IMR-90 (cell line): ENCODE results near the gene PREB. TPM values are rescaled to one million over a fixed set of nuclear protein-coding genes. Genes with fewer than 3 reads are reported as not detected.

Source experiments
- ATAC-seq: fragments of 200-7000 bp; cut with Tn5 transposase; 2 replicates; pipeline ENCODE4 v1.9.1; 2020; ENCODE audit warnings: low read depth, mild to moderate bottlenecking, moderate library complexity
- BruUV-seq: library from RNA; stranded (reverse); fragments of 400-500 nt; replicated peaks from 2 replicates; lab custom pipeline; 2021; lab: Mats Ljungman, UMichigan
- CTCF ChIA-PET: fragments of 300-600 bp; formaldehyde crosslinking; extraction: SDS; loops from one replicate; lab custom pipeline; 2021; ENCODE audit warnings: antibody characterized with exemption; lab: Yijun Ruan, JAX
- POLR2A ChIA-PET: fragments of 300-600 bp; sonication (Branson Sonifier 250); formaldehyde crosslinking; loops from one replicate; lab custom pipeline; 2022; ENCODE audit warnings: antibody characterized with exemption; ENCODE audit not compliant: unreplicated experiment; lab: Charles Lee
- DNase-seq: peaks from one replicate; pipeline ENCODE4 v3.0.0; 2013
- H2AFZ ChIP-seq: replicated peaks from 2 replicates; pipeline ENCODE3; 2013; ENCODE audit warnings: low read length, mild to moderate bottlenecking; ENCODE audit not compliant: poor library complexity
- H2AK5ac ChIP-seq: 2 replicates; pipeline ENCODE4 v1.6.1; 2013; ENCODE audit warnings: low read depth, low read length, inconsistent platforms
- H2AK9ac ChIP-seq: replicated peaks from 2 replicates; pipeline ENCODE3; 2013; ENCODE audit warnings: mild to moderate bottlenecking, low read depth, low read length, moderate library complexity; ENCODE audit not compliant: poor library complexity
- H2BK120ac ChIP-seq: 2 replicates; pipeline ENCODE4 v1.6.1; 2013; ENCODE audit warnings: low read depth, low read length, inconsistent platforms
- H2BK15ac ChIP-seq: 3 replicates; pipeline ENCODE4 v1.6.1; 2013; ENCODE audit warnings: low read depth, low read length, inconsistent platforms
- H2BK20ac ChIP-seq: 2 replicates; pipeline ENCODE4 v1.6.1; 2013; ENCODE audit warnings: low read depth, mild to moderate bottlenecking, inconsistent platforms, low read length, moderate library complexity
- H2BK5ac ChIP-seq: 2 replicates; pipeline ENCODE4 v1.6.1; 2013; ENCODE audit warnings: mild to moderate bottlenecking, low read depth, low read length, inconsistent platforms; ENCODE audit not compliant: poor library complexity, severe bottlenecking
- H3K14ac ChIP-seq: replicated peaks from 2 replicates; pipeline ENCODE4 v1.6.1; 2013; ENCODE audit warnings: low read depth, low read length, inconsistent platforms
- H3K18ac ChIP-seq: 2 replicates; pipeline ENCODE4 v1.6.1; 2013; ENCODE audit warnings: low read depth, low read length, control low read depth
- H3K23ac ChIP-seq: 2 replicates; pipeline ENCODE4 v1.6.1; 2013; ENCODE audit warnings: low read depth, low read length, inconsistent platforms
- H3K27ac ChIP-seq: 2 replicates; pipeline ENCODE4 v1.5.1; 2013; ENCODE audit warnings: mild to moderate bottlenecking, control low read depth, low read length; ENCODE audit not compliant: insufficient read depth
- H3K27me3 ChIP-seq: 2 replicates; pipeline ENCODE4 v1.6.1; 2013; ENCODE audit warnings: low read length; ENCODE audit not compliant: control insufficient read depth, insufficient read depth
- H3K36me3 ChIP-seq: 2 replicates; pipeline ENCODE4 v1.6.1; 2013; ENCODE audit warnings: low read length, mixed read lengths; ENCODE audit not compliant: control insufficient read depth, insufficient read depth
- H3K4ac ChIP-seq: 2 replicates; pipeline ENCODE4 v1.6.1; 2013; ENCODE audit warnings: low read depth, low read length, inconsistent platforms
- H3K4me1 ChIP-seq: 2 replicates; pipeline ENCODE4 v1.6.1; 2013; ENCODE audit warnings: low read length, mixed read lengths; ENCODE audit not compliant: control insufficient read depth, insufficient read depth
- H3K4me2 ChIP-seq: 2 replicates; pipeline ENCODE4 v1.6.1; 2013; ENCODE audit warnings: low read depth, mild to moderate bottlenecking, control low read depth, low read length, moderate library complexity
- H3K4me3 ChIP-seq: 2 replicates; pipeline ENCODE4 v1.5.1; 2013; ENCODE audit warnings: low read depth, mild to moderate bottlenecking, control low read depth, low read length, moderate library complexity; ENCODE audit not compliant: insufficient read depth
- H3K56ac ChIP-seq: 2 replicates; pipeline ENCODE4 v1.6.1; 2013; ENCODE audit warnings: low read length, inconsistent platforms; ENCODE audit not compliant: insufficient read depth; ENCODE audit errors: extremely low read depth
- H3K79me1 ChIP-seq, 2 experiments: 2 replicates each; pipeline ENCODE4 v1.6.1; 2013; ENCODE audit warnings: low read length in 2 of 2, inconsistent platforms in 1 of 2, low read depth in 1 of 2
- H3K9ac ChIP-seq: 2 replicates; pipeline ENCODE4 v1.6.1; 2013; ENCODE audit warnings: low read depth, low read length, control low read depth
- H3K9me1 ChIP-seq: 2 replicates; pipeline ENCODE4 v1.6.1; 2013; ENCODE audit warnings: low read length, inconsistent platforms; ENCODE audit not compliant: insufficient read depth
- H3K9me3 ChIP-seq: 2 replicates; pipeline ENCODE4 v1.6.1; 2013; ENCODE audit warnings: low read length; ENCODE audit not compliant: control insufficient read depth, insufficient read depth
- H4K20me1 ChIP-seq: 2 replicates; pipeline ENCODE4 v1.6.1; 2013; ENCODE audit warnings: low read length, inconsistent platforms; ENCODE audit not compliant: insufficient read depth
- H4K5ac ChIP-seq: 2 replicates; pipeline ENCODE4 v1.6.1; 2013; ENCODE audit warnings: mild to moderate bottlenecking, low read depth, low read length, control low read depth
- H4K8ac ChIP-seq, 2 experiments: 2 replicates each; pipeline ENCODE4 v1.6.1; 2013; ENCODE audit warnings: low read depth in 2 of 2, low read length in 2 of 2, control low read depth in 1 of 2, inconsistent platforms in 1 of 2
- H4K91ac ChIP-seq: 2 replicates; pipeline ENCODE4 v1.6.1; 2013; ENCODE audit warnings: low read depth, low read length, inconsistent platforms; ENCODE audit not compliant: insufficient read depth
- BHLHE40 ChIP-seq: fragments of 150-350 bp; IDR thresholded peaks from 2 replicates; pipeline ENCODE4 v1.6.1; 2016; ENCODE audit warnings: mild to moderate bottlenecking, low read depth, low read length
- CTCF ChIP-seq: conservative IDR thresholded peaks from 2 replicates; pipeline ENCODE4 v1.5.1; 2012; ENCODE audit warnings: mild to moderate bottlenecking, low read depth, low read length, improper control_type of control experiment
- ELK1 ChIP-seq: fragments of 150-350 bp; IDR thresholded peaks from 2 replicates; pipeline ENCODE4 v1.6.1; 2016; ENCODE audit warnings: low read depth, mild to moderate bottlenecking, low read length, moderate library complexity, borderline replicate concordance
- FOS ChIP-seq: fragments of 150-350 bp; IDR thresholded peaks from 2 replicates; pipeline ENCODE4 v1.6.1; 2016; ENCODE audit warnings: low read depth, low read length
- MAFK ChIP-seq: IDR thresholded peaks from 2 replicates; pipeline ENCODE4 v1.6.1; 2012; ENCODE audit warnings: low read depth, low read length, improper control_type of control experiment
- NFE2L2 ChIP-seq: fragments of 150-350 bp; IDR thresholded peaks from 2 replicates; pipeline ENCODE4 v1.6.1; 2016; ENCODE audit warnings: low read depth, mild to moderate bottlenecking, low read length
- SMC3 ChIP-seq: fragments of 150-350 bp; IDR thresholded peaks from 2 replicates; pipeline ENCODE4 v1.6.1; 2016; ENCODE audit warnings: low read depth, mild to moderate bottlenecking, antibody characterized with exemption, low read length, moderate library complexity
- USF2 ChIP-seq: fragments of 150-350 bp; IDR thresholded peaks from 2 replicates; pipeline ENCODE4 v1.6.1; 2017; ENCODE audit warnings: mild to moderate bottlenecking, antibody characterized with exemption, low read length, low read depth
- WGBS, 2 experiments: methylation state at CpG; one replicate each; pipeline versions ENCODE4 v1.1.5 to v1.1.7; 2013; ENCODE audit warnings: missing lambda C conversion rate in 2 of 2; ENCODE audit not compliant: insufficient read length in 1 of 2; ENCODE audit errors: extremely low coverage in 2 of 2; 5-methylcytosine and 5-hydroxymethylcytosine counted together
- dilution Hi-C: fragments of 300-500 bp; cut with HindIII; formaldehyde crosslinking; loops from one replicate; pipeline ENCODE4 v1.14.3; 2018; ENCODE audit warnings: low sequenced_read_pairs; ENCODE audit not compliant: unreplicated experiment
- in situ Hi-C: fragments of 300-500 bp; cut with MboI; formaldehyde crosslinking; loops from 3 replicates; pipeline ENCODE4 v1.14.3; 2019; ENCODE audit warnings: low sequenced_read_pairs, inconsistent platforms, mixed read lengths
- intact Hi-C: fragments of 100-400 bp; cut with micrococcal nuclease; formaldehyde crosslinking; loops from 2 replicates; pipeline ENCODE4 v1.10.0; 2022
- polyA plus RNA-seq, 3 experiments: library from polyadenylated mRNA; depleted of rRNA; stranded (reverse); fragments of >200 nt; gene quantifications; 2 replicates each; pipeline ENCODE4 v1.2.3, GENCODE V29; 2012; ENCODE audit warnings: low replicate concordance in 1 of 3
- total RNA-seq: library from RNA; depleted of rRNA; stranded (reverse); fragments of >200 nt; gene quantifications from 2 replicates; pipeline ENCODE4 v1.2.3, GENCODE V29; 2012

Gene PREB
- total and polyA plus RNA-seq, 2 of the 4 experiments (the other 2 are of a cell fraction), result 38.9 to 52.2 TPM

GRCh38 chr2:27174638-27175037 is 40.2 kb upstream of the PREB start:
- Histone ChIP-seq H3K14ac (no peak overlapping the region), H2BK5ac (no peak overlapping the region), H3K18ac (no peak overlapping the region), H2AK9ac (peak overlapping the region; percentile 44), H2BK120ac (no peak overlapping the region), H3K27ac (no peak overlapping the region), H3K79me1 (no peaks in the 10 kb centered on the region), H3K9ac (no peak overlapping the region), H4K8ac (no peak overlapping the region), H3K9me3 (no peaks in the 10 kb centered on the region), H4K20me1 (no peaks in the 10 kb centered on the region), H4K91ac (no peak overlapping the region), H2BK20ac (no peak overlapping the region), H3K36me3 (no peaks in the 10 kb centered on the region), H4K5ac (no peak overlapping the region), H3K27me3 (peaks cover 54% of the 10 kb centered on the region), H3K4me2 (no peak overlapping the region), H3K9me1 (no peaks in the 10 kb centered on the region), H3K56ac (no peak overlapping the region), H3K4me1 (no peaks in the 10 kb centered on the region), H3K23ac (no peak overlapping the region), H2AFZ (no peak overlapping the region), H2BK15ac (no peak overlapping the region), H3K4ac (no peak overlapping the region), H3K4me3 (no peak overlapping the region), H2AK5ac (no peak overlapping the region)
- ATAC-seq (no peak), DNase-seq (no peak)
- intact Hi-C loops, result no loop called here
- CTCF ChIA-PET, result interaction anchor here (0.6 to 0.7 kb wide), 2 partner anchors 20 to 75 kb away, joined by 3 read pairs; no protein-coding TSS in a partner anchor
- TF ChIP-seq USF2 (no peak), BHLHE40 (no peak), NFE2L2 (no peak), CTCF (no peak), SMC3 (no peak), FOS (no peak), ELK1 (no peak), MAFK (no peak)
- WGBS, 2 experiments, result 71% methylated on average over 4 of the region's 6 CpGs; no CpG with 5 or more reads in 1 of the 2 experiments
- dilution Hi-C loops, result no loop called here
- in situ Hi-C loops, result no loop called here
- no TSS peak for BruUV-seq
- POLR2A ChIA-PET, result no interaction called here
